ENCODE measurements around the gene TMEM253.

GRCh38 chr14:21093018-21093417 is 7.8 kb upstream of the TMEM253 start:
- TF ChIP-seq CTCF (conservative IDR thresholded peaks at IDR 0.05): no peak
- TF ChIP-seq ZFX (IDR thresholded peaks at IDR 0.05): no peak

Measured in C4-2B (cell line).